ENCODE data around the gene NACA.

GRCh38 chr12:56682323-56682722, 42.8 kb downstream of the NACA start:
- TF ChIP-seq CTCF (tag by site-specific recombination; IDR thresholded peaks at IDR 0.05) (no peak), ZNF354C (tag by site-specific recombination; IDR thresholded peaks at IDR 0.05; ENCODE audit: borderline replicate concordance, low read depth) (no peak)

Data from HEK293 (cell line).